GM12878 (cell line): ENCODE results near the gene POMT2. TPM values are rescaled to one million over a fixed set of nuclear protein-coding genes. Genes with fewer than 3 reads are reported as not detected.
"Not testable (repeated sequence)": the region's sequence is repeated elsewhere in the genome, so short reads cannot be mapped to it uniquely, and the experiment has no call there.

Source experiments
- ATAC-seq: fragments of 200-7000 bp; cut with Tn5 transposase; 3 replicates; pipeline ENCODE4 v1.9.1; 2020; ENCODE audit warnings: mild to moderate bottlenecking, moderate library complexity
- BruUV-seq: library from RNA; stranded (reverse); fragments of 400-500 nt; replicated peaks from 2 replicates; lab custom pipeline; 2021; lab: Mats Ljungman, UMichigan
- CTCF ChIA-PET: fragments of 300-600 bp; sonication (Branson Sonifier 250); formaldehyde crosslinking; extraction: SDS; loops from one replicate; lab custom pipeline; 2021; ENCODE audit warnings: inconsistent platforms; lab: Yijun Ruan, JAX
- POLR2A ChIA-PET: fragments of 350-600 bp; formaldehyde crosslinking; extraction: SDS; loops from one replicate; lab custom pipeline; 2021; ENCODE audit warnings: inconsistent platforms; lab: Charles Lee
- RAD21 ChIA-PET: fragments of 300-600 bp; sonication (Branson Sonifier 250); formaldehyde crosslinking; loops from one replicate; lab custom pipeline; 2023; ENCODE audit warnings: antibody characterized with exemption; ENCODE audit not compliant: unreplicated experiment; lab: Charles Lee
- SMC1A ChIA-PET: fragments of 300-600 bp; sonication (Branson Sonifier 250); formaldehyde crosslinking; loops from one replicate; lab custom pipeline; 2023; ENCODE audit not compliant: unreplicated experiment, uncharacterized antibody; lab: Charles Lee
- DNase-seq: peaks from one replicate; pipeline ENCODE4 v3.0.0-alpha.2; 2011; ENCODE audit warnings: low read depth, low spot score
- FAIRE-seq: peaks from 3 replicates; lab custom pipeline; 2011; peaks lifted over from hg19 to GRCh38; lab: Jason Lieb, UNC
- H2AFZ ChIP-seq: 2 replicates; pipeline ENCODE4 v1.6.0; 2011; ENCODE audit warnings: low read depth, low read length, control low read depth; ENCODE audit not compliant: control insufficient read depth
- H3K27ac ChIP-seq: 2 replicates; pipeline ENCODE4 v1.5.1; 2011; ENCODE audit warnings: control low read depth; ENCODE audit not compliant: control insufficient read depth, insufficient read depth
- H3K27me3 ChIP-seq, 2 experiments: replicated peaks in 1 of 2; 2 replicates each; pipeline versions ENCODE4 v1.6.0 to v1.6.1; 2011; ENCODE audit warnings: low read length in 1 of 2; ENCODE audit not compliant: control insufficient read depth in 2 of 2, insufficient read depth in 2 of 2
- H3K36me3 ChIP-seq, 2 experiments: 2 replicates each; pipeline ENCODE4 v1.5.1; 2011; ENCODE audit warnings: low read length in 1 of 2; ENCODE audit not compliant: control insufficient read depth in 2 of 2, insufficient read depth in 2 of 2
- H3K4me1 ChIP-seq: 2 replicates; pipeline ENCODE4 v1.6.1; 2011; ENCODE audit warnings: mild to moderate bottlenecking, low read length, moderate library complexity, mixed read lengths; ENCODE audit not compliant: control insufficient read depth, insufficient read depth
- H3K4me2 ChIP-seq: 2 replicates; pipeline ENCODE4 v1.6.0; 2011; ENCODE audit warnings: control low read depth; ENCODE audit not compliant: control insufficient read depth, insufficient read depth
- H3K4me3 ChIP-seq: fragments of 200-600 bp; sonication (generic); 2 replicates; pipeline ENCODE4 v1.5.1; 2016
- H3K79me2 ChIP-seq: 2 replicates; pipeline ENCODE4 v1.6.0; 2011; ENCODE audit warnings: low read length; ENCODE audit not compliant: control insufficient read depth, insufficient read depth
- H3K9ac ChIP-seq: 2 replicates; pipeline ENCODE4 v1.8.0; 2011; ENCODE audit warnings: low read length, control low read depth, mixed read lengths; ENCODE audit not compliant: control insufficient read depth, insufficient read depth
- H3K9me3 ChIP-seq: replicated peaks from 3 replicates; pipeline ENCODE4 v1.5.1; 2011; ENCODE audit warnings: mild to moderate bottlenecking, low read length; ENCODE audit not compliant: control insufficient read depth, insufficient read depth
- H4K20me1 ChIP-seq: 2 replicates; pipeline ENCODE4 v1.6.0; 2011; ENCODE audit not compliant: control insufficient read depth, insufficient read depth
- FOXM1 ChIP-seq: IDR thresholded peaks from 2 replicates; pipeline ENCODE4 v1.6.1; 2012; ENCODE audit warnings: low read depth, mild to moderate bottlenecking, inconsistent platforms, low read length, moderate library complexity
- HCFC1 ChIP-seq: fragments of 150-350 bp; IDR thresholded peaks from 2 replicates; pipeline ENCODE4 v1.6.1; 2014; ENCODE audit warnings: low read length
- PAX5 ChIP-seq: IDR thresholded peaks from 2 replicates; pipeline ENCODE4 v1.6.1; 2011; ENCODE audit warnings: low read depth, low read length, borderline replicate concordance
- PBX3 ChIP-seq: IDR thresholded peaks from 2 replicates; pipeline ENCODE4 v1.6.1; 2011; ENCODE audit warnings: mild to moderate bottlenecking, low read depth, low read length, moderate library complexity; ENCODE audit not compliant: insufficient replicate concordance
- SUZ12 ChIP-seq: fragments of 200-600 bp; sonication (generic); IDR thresholded peaks from one replicate; pipeline ENCODE4 v1.6.1; 2018; ENCODE audit warnings: antibody characterized with exemption, mild to moderate bottlenecking; ENCODE audit not compliant: unreplicated experiment
- WGBS: methylation state at CpG from one replicate; pipeline ENCODE4 v1.1.6; 2016; ENCODE audit warnings: low lambda C conversion rate; ENCODE audit not compliant: insufficient replicate concordance, insufficient coverage; ENCODE audit errors: missing lambda C conversion rate; 5-methylcytosine and 5-hydroxymethylcytosine counted together
- in situ Hi-C: fragments of 300-500 bp; cut with MboI; formaldehyde crosslinking; loops from 9 replicates; pipeline ENCODE4 v1.14.3; 2018; ENCODE audit warnings: mixed read lengths
- intact Hi-C: fragments of 100-400 bp; cut with micrococcal nuclease; formaldehyde crosslinking; loops from one replicate; pipeline ENCODE4 v1.14.2; 2022; ENCODE audit not compliant: unreplicated experiment
- polyA plus RNA-seq, 11 experiments: library from polyadenylated mRNA; depleted of rRNA in 4 of 11; unstranded in 6 of 11; stranded (reverse) in 5 of 11; fragments of >200 nt; fragmentation: Nextera tagmentation in 4 of 11; fragmentation: Illumina TruSeq in 1 of 11; extraction: Ambion mirVana in 4 of 11; extraction: Trizol in 1 of 11; gene quantifications; 1 replicate in 1 of 11; 2 replicates in 10 of 11; pipeline versions ENCODE4 v1.2.1 to v1.2.3, GENCODE V29; 2011 to 2016; ENCODE audit warnings: inconsistent platforms in 2 of 11, missing spikeins in 2 of 11, low read depth in 1 of 11
- total RNA-seq, 4 experiments: library from RNA; depleted of rRNA in 3 of 4; stranded (reverse); fragments of >200 nt in 3 of 4; fragmentation: Illumina TruSeq in 1 of 4; extraction: Trizol in 1 of 4; gene quantifications; 2 replicates each; pipeline versions ENCODE4 v1.2.1 to v1.2.3, GENCODE V29; 2013 to 2021

Gene POMT2
- total and polyA plus RNA-seq, 10 of the 15 experiments (the other 5 are each of a cell fraction or from before 2014, with no cell fraction given), result 0.23 to 13.9 (median 6.5) TPM

GRCh38 chr14:77284066-77284465 lies 36.6 kb downstream of the POMT2 start (continued):
- TF ChIP-seq PBX3 (no peak), FOXM1 (no peak), SUZ12 (no peak), PAX5 (no peak)

- Histone ChIP-seq H3K4me3 (no peak overlapping the region), H4K20me1 (no peaks in the 10 kb centered on the region), H3K27ac (no peak overlapping the region), H3K79me2 (no peaks in the 10 kb centered on the region), H3K4me1 (no peaks in the 10 kb centered on the region), H2AFZ (no peak overlapping the region), H3K9ac (no peak overlapping the region), H3K27me3 (no peaks in the 10 kb centered on the region), H3K36me3 (peaks cover 1 to 7% of the 10 kb centered on the region in 2 experiments; a peak in 3 of 4 replicates), H3K4me2 (no peak overlapping the region), H3K9me3 (no peaks in the 10 kb centered on the region)
- WGBS, result 97% methylated on average over 6 of the region's 6 CpGs
- ChIA-PET SMC1A (no interaction called here), POLR2A (no interaction called here), CTCF (interaction anchor here (0.7 kb wide), 1 partner anchor 35 kb away, joined by 3 read pairs; no protein-coding TSS in a partner anchor), RAD21 (interaction anchor here (0.6 kb wide), 1 partner anchor 63 kb away, joined by 4 read pairs; no protein-coding TSS in a partner anchor)
- FAIRE-seq, result no peak
- intact Hi-C loops, result no loop called here
- no peak for ATAC-seq
- BruUV-seq, result no TSS peak
- DNase-seq, result no peak
- no peak for TF ChIP-seq HCFC1
- in situ Hi-C loops, result no loop called here
Measured at GRCh38 chr14:77281852-77282410, 38.8 kb downstream of the POMT2 start.

- DNase-seq, RAD21 ChIA-PET, H3K9me3 ChIP-seq, ATAC-seq, FAIRE-seq, H3K36me3 ChIP-seq, H3K79me2 ChIP-seq, H3K4me3 ChIP-seq, BruUV-seq, H2AFZ ChIP-seq, SMC1A ChIA-PET, CTCF ChIA-PET, H3K4me2 ChIP-seq, H3K4me1 ChIP-seq, intact Hi-C loops, in situ Hi-C loops, H3K9ac ChIP-seq, H3K27me3 ChIP-seq, H4K20me1 ChIP-seq, H3K27ac ChIP-seq: not testable (repeated sequence)
- WGBS, result 98% methylated on average over 4 of the region's 4 CpGs
- POLR2A ChIA-PET, result interaction anchor here (0.5 kb wide), 1 partner anchor 162 kb away, joined by 6 read pairs; no protein-coding TSS in a partner anchor
Measured at GRCh38 chr14:77280921-77281320, 39.8 kb downstream of the POMT2 start.
